ENCODE measurements around the gene CDK2. TPM values are rescaled to one million over a fixed set of nuclear protein-coding genes. Genes with fewer than 3 reads are reported as not detected.
"Not testable (repeated sequence)": the region's sequence is repeated elsewhere in the genome, so short reads cannot be mapped to it uniquely, and the experiment has no call there.

CDK2 gene
- total RNA-seq, 1 donor from 2014 or later: 26.0 TPM

DNA sequence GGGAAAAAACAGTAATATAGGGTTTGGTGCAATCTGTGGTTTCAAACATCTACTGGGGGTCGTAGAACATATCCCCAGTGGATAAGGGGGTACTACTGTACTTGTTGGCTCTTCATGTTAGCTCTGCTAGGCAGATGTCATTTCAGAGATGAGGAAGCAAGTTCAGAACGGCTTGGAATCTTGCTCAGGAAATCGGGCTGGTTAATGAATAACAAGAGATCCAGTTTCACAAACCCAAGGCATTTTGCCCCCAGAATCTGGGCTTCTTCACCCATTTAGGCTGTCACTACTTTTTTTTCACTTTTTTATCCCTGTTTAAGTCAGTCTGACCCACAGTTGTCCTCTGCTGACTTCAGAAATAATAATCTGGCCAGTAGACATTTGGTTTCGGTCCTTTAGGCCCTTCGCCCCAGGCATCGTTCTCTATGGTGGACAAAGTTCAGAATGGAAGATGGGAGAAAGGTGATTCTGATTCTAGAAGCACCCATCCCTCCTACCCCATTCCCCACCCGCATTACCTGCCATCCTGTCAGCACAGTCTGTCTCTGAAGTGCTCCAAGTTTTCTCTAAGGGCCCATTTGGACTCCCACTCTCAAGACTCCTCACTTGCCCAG is 35.0 kb downstream of the CDK2 start:
- Histone ChIP-seq H3K4me1 (peaks cover 12% of the 10 kb centered on the region), H3K4me3 (no peak overlapping the region), H3K9me3 (no peaks in the 10 kb centered on the region), H3K27ac (no peak overlapping the region), H3K36me3 (peaks cover 0 to 15% of the 10 kb centered on the region in 2 donors), H3K27me3 (no peaks in the 10 kb centered on the region)
- intact Hi-C loops (cut with DNase I): no loop called here
- TF ChIP-seq, protein P1, sequence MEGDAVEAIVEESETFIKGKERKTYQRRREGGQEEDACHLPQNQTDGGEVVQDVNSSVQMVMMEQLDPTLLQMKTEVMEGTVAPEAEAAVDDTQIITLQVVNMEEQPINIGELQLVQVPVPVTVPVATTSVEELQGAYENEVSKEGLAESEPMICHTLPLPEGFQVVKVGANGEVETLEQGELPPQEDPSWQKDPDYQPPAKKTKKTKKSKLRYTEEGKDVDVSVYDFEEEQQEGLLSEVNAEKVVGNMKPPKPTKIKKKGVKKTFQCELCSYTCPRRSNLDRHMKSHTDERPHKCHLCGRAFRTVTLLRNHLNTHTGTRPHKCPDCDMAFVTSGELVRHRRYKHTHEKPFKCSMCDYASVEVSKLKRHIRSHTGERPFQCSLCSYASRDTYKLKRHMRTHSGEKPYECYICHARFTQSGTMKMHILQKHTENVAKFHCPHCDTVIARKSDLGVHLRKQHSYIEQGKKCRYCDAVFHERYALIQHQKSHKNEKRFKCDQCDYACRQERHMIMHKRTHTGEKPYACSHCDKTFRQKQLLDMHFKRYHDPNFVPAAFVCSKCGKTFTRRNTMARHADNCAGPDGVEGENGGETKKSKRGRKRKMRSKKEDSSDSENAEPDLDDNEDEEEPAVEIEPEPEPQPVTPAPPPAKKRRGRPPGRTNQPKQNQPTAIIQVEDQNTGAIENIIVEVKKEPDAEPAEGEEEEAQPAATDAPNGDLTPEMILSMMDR (IDR thresholded peaks at IDR 0.05): no peak
- TF ChIP-seq POLR2AphosphoS5 (IDR thresholded peaks at IDR 0.05; ENCODE audit: insufficient read depth in 1 of 2, low read depth in 1 of 2) (no peak), POLR2A (IDR thresholded peaks at IDR 0.05) (no peak)
- DNase-seq (ENCODE audit: extremely low spot score in 2 of 2): no peak

DNA sequence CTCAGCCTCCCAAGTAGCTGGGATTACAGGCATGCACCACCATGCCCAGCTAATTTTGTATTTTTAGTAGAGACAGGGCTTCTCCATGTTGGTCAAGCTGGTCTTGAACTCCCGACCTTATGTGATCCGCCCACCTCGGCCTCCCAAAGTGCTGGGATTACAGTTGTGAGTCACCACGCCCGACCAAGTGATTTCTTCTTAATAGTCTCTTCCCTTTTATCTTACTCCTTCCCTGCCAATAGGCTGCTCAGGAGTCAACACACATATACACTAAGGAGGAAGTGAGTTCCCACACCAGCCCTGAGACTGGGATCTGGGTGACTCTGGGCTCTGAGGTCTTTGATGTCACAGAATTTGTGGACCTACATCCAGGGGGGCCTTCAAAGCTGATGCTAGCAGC is 36.7 kb downstream of the CDK2 start:
- H3K4me3 ChIP-seq; H3K27me3 ChIP-seq; DNase-seq (ENCODE audit: extremely low spot score in 2 of 2); H3K9me3 ChIP-seq; H3K27ac ChIP-seq; intact Hi-C loops (cut with DNase I): not testable (repeated sequence)
- peaks cover 0 to 15% of the 10 kb centered on the region in 2 donors for H3K36me3 ChIP-seq
- H3K4me1 ChIP-seq: peaks cover 14% of the 10 kb centered on the region

DNA sequence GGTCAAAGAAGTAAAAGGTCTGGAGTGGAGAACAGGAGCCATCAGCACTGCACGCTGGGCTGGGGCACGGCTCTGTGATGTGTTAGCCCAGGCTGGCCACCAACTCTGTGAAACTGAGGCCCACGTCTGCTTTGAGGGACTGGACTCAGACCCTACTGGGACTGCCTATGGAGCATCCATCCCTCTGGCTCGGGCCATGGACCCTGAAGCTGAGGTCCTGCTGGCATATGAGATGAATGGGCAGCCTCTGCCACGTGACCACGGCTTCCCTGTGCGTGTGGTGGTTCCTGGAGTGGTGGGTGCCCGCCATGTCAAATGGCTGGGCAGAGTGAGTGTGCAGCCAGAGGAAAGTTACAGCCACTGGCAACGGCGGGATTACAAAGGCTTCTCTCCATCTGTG is 37.6 kb downstream of the CDK2 start:
- Histone ChIP-seq H3K27ac (no peak overlapping the region), H3K36me3 (peaks cover 0 to 15% of the 10 kb centered on the region in 2 donors), H3K4me3 (no peak overlapping the region), H3K4me1 (peaks cover 16% of the 10 kb centered on the region), H3K27me3 (no peaks in the 10 kb centered on the region), H3K9me3 (no peaks in the 10 kb centered on the region)
- DNase-seq (ENCODE audit: extremely low spot score in 2 of 2): no peak
- intact Hi-C loops (cut with DNase I): no loop called here
- TF ChIP-seq, protein P1 (IDR thresholded peaks at IDR 0.05): no peak
- TF ChIP-seq POLR2AphosphoS5 (IDR thresholded peaks at IDR 0.05; ENCODE audit: insufficient read depth in 1 of 2, low read depth in 1 of 2): no peak
- TF ChIP-seq POLR2A (IDR thresholded peaks at IDR 0.05): no peak

DNA sequence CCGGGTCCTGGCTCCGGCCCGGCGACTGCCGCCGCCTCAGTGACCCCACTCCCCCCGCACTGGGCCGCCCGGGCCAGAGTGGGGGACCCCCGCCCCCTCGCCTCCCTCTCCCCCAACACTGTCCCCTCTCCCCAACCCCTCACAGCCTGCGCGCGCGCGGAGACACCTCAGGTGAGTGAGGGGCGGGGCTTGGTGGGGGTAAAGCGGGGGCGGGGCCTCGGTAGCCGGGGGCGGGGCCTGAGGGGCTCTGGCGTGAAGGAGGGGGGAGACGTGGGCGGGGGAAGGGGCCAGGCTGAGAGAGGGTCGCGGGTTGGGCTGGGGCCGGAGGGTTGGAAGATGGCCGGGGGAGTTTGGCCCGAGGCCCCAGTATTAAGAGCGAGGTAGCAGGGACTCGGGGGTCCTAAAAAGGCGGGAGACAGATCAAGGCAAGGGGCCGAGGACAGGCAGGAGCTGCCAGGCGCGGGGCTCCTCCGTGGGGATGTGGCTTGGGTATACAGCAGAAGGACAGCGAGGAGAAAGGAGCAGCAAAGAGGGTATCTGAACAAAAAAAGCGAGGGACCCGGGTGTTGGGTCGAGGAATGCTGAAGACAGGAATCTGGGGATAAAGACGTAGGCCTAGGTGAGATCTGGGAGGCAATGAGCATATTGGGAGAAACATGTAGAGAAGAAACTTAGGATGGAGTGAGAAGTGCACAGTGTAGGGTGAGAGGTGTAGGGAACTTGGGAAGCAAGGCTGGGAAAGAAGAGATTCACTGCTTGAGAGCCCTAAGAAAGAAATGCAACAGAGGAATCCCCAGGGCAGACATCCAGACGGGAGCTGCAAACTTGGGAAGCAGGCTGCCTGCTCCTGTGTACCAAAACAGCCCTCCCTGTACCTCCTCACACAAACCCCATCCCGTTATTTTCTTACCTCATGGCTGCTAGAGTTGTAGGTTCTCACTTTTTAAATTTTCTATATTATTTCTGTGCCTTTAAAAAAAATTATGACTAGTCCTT is 41.2 kb downstream of the CDK2 start:
- Histone ChIP-seq H3K4me1 (peaks cover 16% of the 10 kb centered on the region), H3K4me3 (peak overlapping the region; percentile 85 to 98), H3K27ac (peak overlapping the region; percentile 98), H3K36me3 (peaks cover 0 to 15% of the 10 kb centered on the region in 2 donors), H3K27me3 (no peaks in the 10 kb centered on the region), H3K9me3 (no peaks in the 10 kb centered on the region)
- intact Hi-C loops (cut with DNase I): no loop called here
- DNase-seq (ENCODE audit: extremely low spot score in 2 of 2): no peak
- no peak for TF ChIP-seq POLR2AphosphoS5 (IDR thresholded peaks at IDR 0.05; ENCODE audit: insufficient read depth in 1 of 2, low read depth in 1 of 2)
- TF ChIP-seq POLR2A (IDR thresholded peaks at IDR 0.05): no peak
- TF ChIP-seq, protein P1 (IDR thresholded peaks at IDR 0.05): no peak

DNA sequence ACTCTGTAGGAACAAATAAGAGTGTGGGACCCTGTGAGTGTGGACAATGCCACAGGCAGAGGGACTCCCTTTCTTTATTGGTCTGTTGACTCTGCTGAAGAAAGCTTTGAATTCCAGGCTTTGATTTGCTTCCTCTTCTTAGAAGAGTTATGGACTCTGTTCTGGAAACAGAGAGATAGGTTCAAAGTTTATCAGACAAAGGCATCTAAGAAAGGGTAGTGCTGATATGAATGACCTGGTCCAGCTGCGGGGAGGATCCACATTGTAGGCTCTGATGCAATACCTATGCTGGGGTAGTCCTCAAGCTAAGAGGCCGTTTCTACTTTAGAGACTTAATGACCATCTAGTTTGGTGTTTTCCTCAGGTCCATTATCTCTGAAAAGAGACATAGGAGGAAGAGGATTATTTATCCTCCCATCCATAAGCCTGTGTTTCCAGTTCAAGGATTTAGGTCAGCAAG is 43.5 kb downstream of the CDK2 start:
- TF ChIP-seq POLR2A (IDR thresholded peaks at IDR 0.05) (no peak), POLR2AphosphoS5 (IDR thresholded peaks at IDR 0.05; ENCODE audit: insufficient read depth in 1 of 2, low read depth in 1 of 2) (no peak)
- TF ChIP-seq, protein P1 (IDR thresholded peaks at IDR 0.05): no peak
- Histone ChIP-seq H3K9me3 (no peaks in the 10 kb centered on the region), H3K36me3 (no peaks in the 10 kb centered on the region), H3K4me1 (peaks cover 16% of the 10 kb centered on the region), H3K27me3 (no peaks in the 10 kb centered on the region), H3K4me3 (no peak overlapping the region), H3K27ac (no peak overlapping the region)
- intact Hi-C loops (cut with DNase I): no loop called here
- DNase-seq (ENCODE audit: extremely low spot score in 2 of 2): no peak
